ENCODE measurements around the gene ING5.

The ING5 gene

DNA sequence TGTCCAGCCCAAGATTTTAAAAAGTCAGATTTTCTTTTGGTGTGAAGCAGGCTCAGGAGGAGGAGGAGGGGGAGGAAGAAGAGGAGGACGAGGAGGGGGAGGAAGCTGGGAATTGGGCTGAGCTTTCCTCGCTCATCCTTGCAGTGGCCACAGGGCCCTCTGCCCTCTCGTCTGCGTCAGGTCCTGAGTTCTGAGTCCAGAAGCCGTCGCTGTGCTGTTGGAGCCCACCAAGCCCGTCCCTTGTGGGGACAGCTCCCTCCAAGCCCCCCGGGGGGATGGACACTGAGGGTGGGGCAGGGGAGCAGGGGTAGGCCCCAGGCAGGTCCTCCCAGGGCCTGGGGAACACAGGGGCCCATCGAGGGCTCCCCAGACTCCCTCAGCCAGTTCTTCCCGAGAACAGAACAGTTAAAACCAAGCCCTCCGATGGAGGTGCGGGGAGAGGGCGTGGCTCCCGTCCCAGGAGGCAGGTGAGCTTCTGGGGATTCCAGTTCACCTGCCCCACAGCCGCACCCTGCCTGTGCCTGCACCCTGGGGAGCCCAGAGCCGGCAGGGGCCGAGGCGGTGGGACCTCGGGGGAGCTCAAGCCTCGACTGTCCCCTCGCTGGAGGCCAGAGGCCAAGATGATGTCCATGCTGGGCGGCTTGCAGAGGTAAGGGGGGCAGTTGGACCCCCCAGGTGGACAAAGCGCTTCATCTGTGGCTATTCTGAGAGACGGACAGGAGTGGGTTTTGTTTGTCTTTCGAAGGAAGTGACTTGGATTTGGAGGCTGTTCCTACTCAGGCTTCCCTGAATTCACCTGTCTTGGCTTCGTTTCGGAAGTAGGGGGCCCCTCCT, 74.7 kb downstream of the ING5 start, which contains the start of gene GAL3ST2:
TSS of gene GAL3ST2 (plus strand) at position 487 of the 834 bp plus-strand sequence. CDS start at position 621, 134 bp downstream.
- H3K27me3 ChIP-seq (ENCODE audit: insufficient read depth, poor library complexity, severe bottlenecking), result no peaks in the 10 kb centered on the region
- H3K4me3 ChIP-seq (replicated peaks; ENCODE audit: insufficient read depth, low read length), result no peak within 1 kb of the TSS
- TF ChIP-seq, protein P1, sequence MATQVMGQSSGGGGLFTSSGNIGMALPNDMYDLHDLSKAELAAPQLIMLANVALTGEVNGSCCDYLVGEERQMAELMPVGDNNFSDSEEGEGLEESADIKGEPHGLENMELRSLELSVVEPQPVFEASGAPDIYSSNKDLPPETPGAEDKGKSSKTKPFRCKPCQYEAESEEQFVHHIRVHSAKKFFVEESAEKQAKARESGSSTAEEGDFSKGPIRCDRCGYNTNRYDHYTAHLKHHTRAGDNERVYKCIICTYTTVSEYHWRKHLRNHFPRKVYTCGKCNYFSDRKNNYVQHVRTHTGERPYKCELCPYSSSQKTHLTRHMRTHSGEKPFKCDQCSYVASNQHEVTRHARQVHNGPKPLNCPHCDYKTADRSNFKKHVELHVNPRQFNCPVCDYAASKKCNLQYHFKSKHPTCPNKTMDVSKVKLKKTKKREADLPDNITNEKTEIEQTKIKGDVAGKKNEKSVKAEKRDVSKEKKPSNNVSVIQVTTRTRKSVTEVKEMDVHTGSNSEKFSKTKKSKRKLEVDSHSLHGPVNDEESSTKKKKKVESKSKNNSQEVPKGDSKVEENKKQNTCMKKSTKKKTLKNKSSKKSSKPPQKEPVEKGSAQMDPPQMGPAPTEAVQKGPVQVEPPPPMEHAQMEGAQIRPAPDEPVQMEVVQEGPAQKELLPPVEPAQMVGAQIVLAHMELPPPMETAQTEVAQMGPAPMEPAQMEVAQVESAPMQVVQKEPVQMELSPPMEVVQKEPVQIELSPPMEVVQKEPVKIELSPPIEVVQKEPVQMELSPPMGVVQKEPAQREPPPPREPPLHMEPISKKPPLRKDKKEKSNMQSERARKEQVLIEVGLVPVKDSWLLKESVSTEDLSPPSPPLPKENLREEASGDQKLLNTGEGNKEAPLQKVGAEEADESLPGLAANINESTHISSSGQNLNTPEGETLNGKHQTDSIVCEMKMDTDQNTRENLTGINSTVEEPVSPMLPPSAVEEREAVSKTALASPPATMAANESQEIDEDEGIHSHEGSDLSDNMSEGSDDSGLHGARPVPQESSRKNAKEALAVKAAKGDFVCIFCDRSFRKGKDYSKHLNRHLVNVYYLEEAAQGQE (IDR thresholded peaks at IDR 0.05; ENCODE audit: insufficient replicate concordance, low read depth), result no peak
- no peak for TF ChIP-seq SPI1 (IDR thresholded peaks at IDR 0.05; ENCODE audit: borderline replicate concordance, low read depth)
- TF ChIP-seq GABPA (IDR thresholded peaks at IDR 0.05; ENCODE audit: low read depth), result no peak
- no peak for TF ChIP-seq POLR2AphosphoS5 (IDR thresholded peaks at IDR 0.05; ENCODE audit: low read depth)
- H3K27ac ChIP-seq (replicated peaks), result no peak within 1 kb of the TSS
- DNase-seq (ENCODE audit: low read depth in 1 of 2, low spot score in 1 of 2), result no peak

DNA sequence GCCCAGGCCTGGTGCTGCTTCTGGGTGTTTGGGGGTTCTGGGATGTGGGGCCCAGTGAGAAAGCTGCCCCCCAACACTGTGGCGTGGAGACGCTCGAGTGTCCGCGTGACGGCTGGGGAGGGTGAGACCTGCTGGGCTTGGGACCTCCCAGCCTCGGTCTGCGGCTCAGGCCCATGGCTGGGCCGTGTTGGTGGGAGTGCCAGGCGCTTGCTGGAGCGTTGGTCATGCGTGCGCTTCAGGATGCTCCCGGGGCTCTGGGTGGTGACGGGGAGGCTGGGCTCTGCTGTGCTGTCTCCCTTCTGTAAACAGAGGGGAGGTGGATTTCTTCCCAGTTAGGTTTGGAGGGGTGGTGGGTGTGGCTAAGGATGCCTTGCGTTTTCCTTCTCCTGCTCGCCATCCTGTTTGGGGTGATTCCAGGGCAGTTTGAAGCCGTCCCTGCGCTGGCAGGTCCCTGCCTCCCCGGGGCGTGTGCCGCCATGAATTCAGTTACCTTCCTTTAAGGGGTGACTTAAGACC, 75.4 kb downstream of the ING5 start:
- Histone ChIP-seq H3K27me3 (ENCODE audit: insufficient read depth, poor library complexity, severe bottlenecking) (no peaks in the 10 kb centered on the region), H3K4me3 (replicated peaks; ENCODE audit: insufficient read depth, low read length) (no peak overlapping the region), H3K27ac (replicated peaks) (no peak overlapping the region)
- TF ChIP-seq GABPA (IDR thresholded peaks at IDR 0.05; ENCODE audit: low read depth), result no peak
- TF ChIP-seq, protein P2, sequence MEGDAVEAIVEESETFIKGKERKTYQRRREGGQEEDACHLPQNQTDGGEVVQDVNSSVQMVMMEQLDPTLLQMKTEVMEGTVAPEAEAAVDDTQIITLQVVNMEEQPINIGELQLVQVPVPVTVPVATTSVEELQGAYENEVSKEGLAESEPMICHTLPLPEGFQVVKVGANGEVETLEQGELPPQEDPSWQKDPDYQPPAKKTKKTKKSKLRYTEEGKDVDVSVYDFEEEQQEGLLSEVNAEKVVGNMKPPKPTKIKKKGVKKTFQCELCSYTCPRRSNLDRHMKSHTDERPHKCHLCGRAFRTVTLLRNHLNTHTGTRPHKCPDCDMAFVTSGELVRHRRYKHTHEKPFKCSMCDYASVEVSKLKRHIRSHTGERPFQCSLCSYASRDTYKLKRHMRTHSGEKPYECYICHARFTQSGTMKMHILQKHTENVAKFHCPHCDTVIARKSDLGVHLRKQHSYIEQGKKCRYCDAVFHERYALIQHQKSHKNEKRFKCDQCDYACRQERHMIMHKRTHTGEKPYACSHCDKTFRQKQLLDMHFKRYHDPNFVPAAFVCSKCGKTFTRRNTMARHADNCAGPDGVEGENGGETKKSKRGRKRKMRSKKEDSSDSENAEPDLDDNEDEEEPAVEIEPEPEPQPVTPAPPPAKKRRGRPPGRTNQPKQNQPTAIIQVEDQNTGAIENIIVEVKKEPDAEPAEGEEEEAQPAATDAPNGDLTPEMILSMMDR (IDR thresholded peaks at IDR 0.05; ENCODE audit: insufficient read depth, low read length), result no peak
- no peak for TF ChIP-seq SPI1 (IDR thresholded peaks at IDR 0.05; ENCODE audit: borderline replicate concordance, low read depth)
- TF ChIP-seq, protein P1 (IDR thresholded peaks at IDR 0.05; ENCODE audit: insufficient replicate concordance, low read depth), result no peak
- TF ChIP-seq POLR2AphosphoS5 (IDR thresholded peaks at IDR 0.05; ENCODE audit: low read depth), result no peak
- DNase-seq (ENCODE audit: low read depth in 1 of 2, low spot score in 1 of 2), result no peak

DNA sequence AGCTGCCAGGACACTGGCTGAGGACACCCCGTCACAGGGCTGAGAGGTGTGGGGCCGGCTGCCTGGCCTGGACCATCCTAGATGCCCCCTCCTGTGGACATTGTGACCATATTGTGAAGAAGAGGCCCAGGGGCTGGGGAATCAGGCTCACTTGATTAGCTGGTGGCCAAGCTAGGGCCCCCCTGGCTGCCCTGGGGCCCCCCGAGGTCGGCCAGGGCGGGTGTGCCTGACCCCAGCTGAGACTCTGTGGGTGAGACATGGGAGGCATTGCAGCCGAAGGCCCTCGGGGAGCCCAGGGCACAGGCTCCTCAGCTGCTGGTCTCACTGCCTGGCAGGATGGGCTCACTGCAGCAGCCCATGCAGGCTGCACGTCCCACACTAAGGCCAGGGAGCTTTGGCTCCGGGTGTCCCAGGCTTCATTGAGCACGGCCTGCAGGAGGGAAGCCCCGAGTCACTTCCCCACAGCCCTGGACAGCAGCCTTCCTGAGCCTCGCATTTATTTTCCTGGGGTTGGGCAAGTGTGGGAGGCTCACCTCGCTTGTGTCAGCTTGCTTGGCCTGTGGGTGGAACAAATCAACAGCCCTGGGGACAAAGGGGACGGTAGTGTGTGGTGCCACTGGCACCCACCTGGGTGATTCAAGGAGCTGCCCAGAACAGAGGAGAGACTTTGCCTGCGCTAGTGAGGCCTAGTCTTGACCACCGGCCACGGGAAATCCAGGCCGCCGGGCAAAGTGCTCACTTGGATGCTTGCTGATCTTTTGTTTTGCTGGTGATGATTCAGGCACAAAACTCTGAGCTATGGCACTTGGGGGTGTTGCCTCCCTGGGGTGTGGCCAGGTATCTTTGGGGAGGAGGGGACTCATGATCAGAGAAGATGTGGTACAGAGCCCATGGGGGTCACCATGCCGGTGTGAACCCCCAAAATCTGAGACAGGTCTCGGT, 76.1 kb downstream of the ING5 start:
- TF ChIP-seq GABPA (IDR thresholded peaks at IDR 0.05; ENCODE audit: low read depth) (no peak), SPI1 (IDR thresholded peaks at IDR 0.05; ENCODE audit: borderline replicate concordance, low read depth) (no peak), POLR2AphosphoS5 (IDR thresholded peaks at IDR 0.05; ENCODE audit: low read depth) (no peak)
- TF ChIP-seq, protein P2 (IDR thresholded peaks at IDR 0.05; ENCODE audit: insufficient read depth, low read length), result no peak
- TF ChIP-seq, protein P1 (IDR thresholded peaks at IDR 0.05; ENCODE audit: insufficient replicate concordance, low read depth), result no peak
- no peak for DNase-seq (ENCODE audit: low read depth in 1 of 2, low spot score in 1 of 2)
- Histone ChIP-seq H3K27ac (replicated peaks) (no peak overlapping the region), H3K27me3 (ENCODE audit: insufficient read depth, poor library complexity, severe bottlenecking) (no peaks in the 10 kb centered on the region), H3K4me3 (replicated peaks; ENCODE audit: insufficient read depth, low read length) (no peak overlapping the region)

Measured in HL-60 (cell line).